NOMO-1 treated with DMSO at 0.1 percent for 48 hours (cell line): ENCODE measurements around the gene COMMD2.

Experiments used
- DNase-seq: peaks from one replicate; lab custom pipeline; 2025; ENCODE audit not compliant: unreplicated experiment; lab: John Stamatoyannopoulos, UW

Gene COMMD2

GRCh38 chr3:149764302-149764701 lies 12.0 kb upstream of the COMMD2 start:
- DNase-seq = no peak

- DNase-seq = no peak
Measured at GRCh38 chr3:149763565-149764195, 11.4 kb upstream of the COMMD2 start.

GRCh38 chr3:149753717-149754116 lies 1.4 kb upstream of the COMMD2 start:
- no peak for DNase-seq

GRCh38 chr3:149752788-149753136 lies 473 bp upstream of the COMMD2 start:
- DNase-seq = no peak

- peak; percentile 31 for DNase-seq
Measured at GRCh38 chr3:149751551-149751950, 738 bp downstream of the COMMD2 start.

GRCh38 chr3:149744606-149745005 lies 7.7 kb downstream of the COMMD2 start:
- DNase-seq = no peak

GRCh38 chr3:149744151-149744550 lies 8.1 kb downstream of the COMMD2 start:
- DNase-seq = no peak

GRCh38 chr3:149739396-149739795 lies 12.9 kb downstream of the COMMD2 start:
- DNase-seq = no peak

GRCh38 chr3:149738876-149739275 lies 13.4 kb downstream of the COMMD2 start:
- DNase-seq = no peak

- no peak for DNase-seq
Measured at GRCh38 chr3:149736953-149737205, 15.4 kb downstream of the COMMD2 start.

- DNase-seq = no peak
Measured at GRCh38 chr3:149736175-149736952, 15.9 kb downstream of the COMMD2 start.

- DNase-seq = no peak
Measured at GRCh38 chr3:149732234-149732633, 20.1 kb downstream of the COMMD2 start.

- no peak for DNase-seq
Measured at GRCh38 chr3:149727656-149728055, 24.6 kb downstream of the COMMD2 start.

- DNase-seq = no peak
Measured at GRCh38 chr3:149726716-149727407, 25.4 kb downstream of the COMMD2 start.

- peak; percentile 23 for DNase-seq
Measured at GRCh38 chr3:149723781-149724180, 28.5 kb downstream of the COMMD2 start.

- no peak for DNase-seq
Measured at GRCh38 chr3:149720918-149721317, 31.4 kb downstream of the COMMD2 start.

- DNase-seq = peak; percentile 61
Measured at GRCh38 chr3:149717391-149718056, 34.8 kb downstream of the COMMD2 start.

- DNase-seq = peak; percentile 41
Measured at GRCh38 chr3:149716984-149717383, 35.3 kb downstream of the COMMD2 start.

- DNase-seq = no peak
Measured at GRCh38 chr3:149715247-149715646, 37.0 kb downstream of the COMMD2 start.

- DNase-seq = no peak
Measured at GRCh38 chr3:149713730-149714654, 38.3 kb downstream of the COMMD2 start.

GRCh38 chr3:149706905-149707304 lies 45.4 kb downstream of the COMMD2 start:
- no peak for DNase-seq
